ENCODE results near the gene ARHGAP42.

DNA sequence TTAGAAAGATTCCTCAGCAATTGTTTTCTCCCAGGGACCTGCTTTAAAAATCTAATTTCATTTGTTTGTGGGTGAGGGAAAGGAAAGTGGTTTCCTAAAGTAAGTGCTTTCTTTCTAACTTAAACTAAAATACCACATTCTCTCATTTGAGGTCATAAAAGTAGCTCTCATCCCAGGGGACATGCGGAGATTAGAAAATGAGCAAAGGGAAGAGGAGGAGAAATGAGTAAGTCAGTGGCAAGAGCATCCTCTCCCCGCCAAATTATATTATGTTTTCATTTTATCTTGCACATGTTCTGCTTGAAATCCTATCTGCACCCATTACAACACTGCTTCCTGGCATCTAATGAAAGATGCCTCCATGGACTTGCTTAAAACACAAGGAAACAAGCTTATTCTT, 191.4 kb downstream of the ARHGAP42 start:
- TF ChIP-seq, protein P1, sequence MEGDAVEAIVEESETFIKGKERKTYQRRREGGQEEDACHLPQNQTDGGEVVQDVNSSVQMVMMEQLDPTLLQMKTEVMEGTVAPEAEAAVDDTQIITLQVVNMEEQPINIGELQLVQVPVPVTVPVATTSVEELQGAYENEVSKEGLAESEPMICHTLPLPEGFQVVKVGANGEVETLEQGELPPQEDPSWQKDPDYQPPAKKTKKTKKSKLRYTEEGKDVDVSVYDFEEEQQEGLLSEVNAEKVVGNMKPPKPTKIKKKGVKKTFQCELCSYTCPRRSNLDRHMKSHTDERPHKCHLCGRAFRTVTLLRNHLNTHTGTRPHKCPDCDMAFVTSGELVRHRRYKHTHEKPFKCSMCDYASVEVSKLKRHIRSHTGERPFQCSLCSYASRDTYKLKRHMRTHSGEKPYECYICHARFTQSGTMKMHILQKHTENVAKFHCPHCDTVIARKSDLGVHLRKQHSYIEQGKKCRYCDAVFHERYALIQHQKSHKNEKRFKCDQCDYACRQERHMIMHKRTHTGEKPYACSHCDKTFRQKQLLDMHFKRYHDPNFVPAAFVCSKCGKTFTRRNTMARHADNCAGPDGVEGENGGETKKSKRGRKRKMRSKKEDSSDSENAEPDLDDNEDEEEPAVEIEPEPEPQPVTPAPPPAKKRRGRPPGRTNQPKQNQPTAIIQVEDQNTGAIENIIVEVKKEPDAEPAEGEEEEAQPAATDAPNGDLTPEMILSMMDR (IDR thresholded peaks at IDR 0.05; ENCODE audit: insufficient read depth, low read depth, low read length): no peak
- no peak for TF ChIP-seq EZH2 (IDR thresholded peaks at IDR 0.05; ENCODE audit: insufficient read depth, low read length)
